Lung (tissue), 12 donors: ENCODE data around the gene GPR176. TPM values are rescaled to one million over a fixed set of nuclear protein-coding genes. Genes with fewer than 3 reads are reported as not detected.
A peak's percentile ranks its signal among the peaks of the same experiment; 100 is the strongest.

ENCODE experiments used
- ATAC-seq: fragments of 200-7000 bp; cut with Tn5 transposase; one replicate; pipeline ENCODE4 v1.9.1; 2020; ENCODE audit warnings: moderate number of reproducible peaks; ENCODE audit not compliant: insufficient read depth, low FRiP score
- DNase-seq, 3 donors: peaks; one replicate each; pipeline ENCODE4 v3.0.0-alpha.2; 2013 to 2017
- H3K27ac ChIP-seq, 2 donors: one replicate each; pipeline ENCODE4 v1.5.1; 2013; ENCODE audit warnings: mild to moderate bottlenecking in 2 of 2, moderate library complexity in 2 of 2, control low read depth in 1 of 2, inconsistent platforms in 1 of 2, low read depth in 1 of 2, low read length in 1 of 2
- H3K27me3 ChIP-seq, 3 donors: one replicate each; pipeline ENCODE4 v1.5.1; 2013; ENCODE audit warnings: low read length in 2 of 3; ENCODE audit not compliant: control insufficient read depth in 3 of 3, insufficient read depth in 3 of 3
- H3K36me3 ChIP-seq, 4 donors: one replicate each; pipeline ENCODE4 v1.5.1; 2013; ENCODE audit warnings: low read length in 4 of 4, mild to moderate bottlenecking in 1 of 4, moderate library complexity in 1 of 4; ENCODE audit not compliant: control insufficient read depth in 4 of 4, insufficient read depth in 4 of 4
- H3K4me1 ChIP-seq, 5 donors: one replicate each; pipeline ENCODE4 v1.5.1; 2013; ENCODE audit warnings: low read length in 5 of 5, mild to moderate bottlenecking in 2 of 5, moderate library complexity in 1 of 5; ENCODE audit not compliant: control insufficient read depth in 5 of 5, insufficient read depth in 5 of 5
- H3K4me3 ChIP-seq: one replicate; pipeline ENCODE4 v1.5.1; 2013; ENCODE audit warnings: mild to moderate bottlenecking, control low read depth, moderate library complexity
- H3K9ac ChIP-seq, 2 donors: one replicate each; pipeline ENCODE4 v1.5.1; 2013; ENCODE audit warnings: low read length in 2 of 2, control low read depth in 1 of 2; ENCODE audit not compliant: insufficient read depth in 1 of 2
- H3K9me3 ChIP-seq, 4 donors: one replicate each; pipeline ENCODE4 v1.5.1; 2013; ENCODE audit warnings: low read length in 3 of 4, mild to moderate bottlenecking in 1 of 4, moderate library complexity in 1 of 4; ENCODE audit not compliant: control insufficient read depth in 4 of 4, insufficient read depth in 3 of 4
- CTCF ChIP-seq: IDR thresholded peaks from 2 replicates; pipeline ENCODE4 v1.5.1; 2012; ENCODE audit warnings: mild to moderate bottlenecking; ENCODE audit errors: control extremely low read depth, extremely low read depth
- WGBS, 2 donors: extraction: QIAGEN DNeasy Blood & Tissue Kit; methylation state at CpG; one replicate each; pipeline ENCODE4 v1.1.7; 2013; 5-methylcytosine and 5-hydroxymethylcytosine counted together
- polyA plus RNA-seq, 2 donors: library from polyadenylated mRNA; stranded (reverse); fragments of 200-250 nt; gene quantifications; one replicate each; pipeline ENCODE4 v1.2.1, GENCODE V29; 2013
- total RNA-seq, 2 donors: library from RNA; depleted of rRNA in 1 of 2; stranded (reverse); fragments of >200 nt in 1 of 2; gene quantifications; one replicate each; pipeline ENCODE4 v1.2.1, GENCODE V29; 2014 to 2021
- donor health status: control.
- donor health status: control.
- donor health status: Bipolar disorder and iron deficiency.
- donor health status: healthy.
- donor health status: DM: yes; HTN: yes; CAD: no.

Gene GPR176
- total and polyA plus RNA-seq, 4 donors, result 1.7 to 9.0 (median 6.6) TPM

- no peak overlapping the region for H3K9ac ChIP-seq
- DNase-seq (peak in 1 of 3 donors; percentile 60), ATAC-seq (no peak)
- H3K27ac ChIP-seq, result no peak overlapping the region
- H3K27me3 ChIP-seq, result no peaks in the 10 kb centered on the region
- no peaks in the 10 kb centered on the region for H3K36me3 ChIP-seq
- H3K4me3 ChIP-seq, result no peak overlapping the region
- TF ChIP-seq CTCF, result no peak
- H3K9me3 ChIP-seq, result no peaks in the 10 kb centered on the region
- 73 to 93% methylated on average over 5 of the region's 5 CpGs for WGBS, 2 donors
- peaks cover 0 to 14% (median 0%) of the 10 kb centered on the region in 5 donors for H3K4me1 ChIP-seq
These were observed 127.8 kb downstream of the GPR176 start for GRCh38 chr15:39792025-39792843.

GRCh38 chr15:39789736-39790135 lies 130.3 kb downstream of the GPR176 start:
- Histone ChIP-seq H3K9ac (no peak overlapping the region), H3K36me3 (no peaks in the 10 kb centered on the region), H3K27ac (no peak overlapping the region), H3K4me1 (peaks cover 0 to 14% (median 5%) of the 10 kb centered on the region in 5 donors), H3K4me3 (no peak overlapping the region), H3K27me3 (no peaks in the 10 kb centered on the region), H3K9me3 (no peaks in the 10 kb centered on the region)
- no peak for ATAC-seq
- no peak for DNase-seq
- 30 to 67% methylated on average over 4 of the region's 4 CpGs for WGBS, 2 donors
- no peak for TF ChIP-seq CTCF

- H3K9ac ChIP-seq, result no peak overlapping the region
- H3K27ac ChIP-seq, result no peak overlapping the region
- no peaks in the 10 kb centered on the region for H3K27me3 ChIP-seq
- ATAC-seq (no peak), DNase-seq (no peak)
- 62 to 67% methylated on average over 3 of the region's 3 CpGs for WGBS, 2 donors
- no peaks in the 10 kb centered on the region for H3K9me3 ChIP-seq
- H3K4me3 ChIP-seq, result no peak overlapping the region
- H3K36me3 ChIP-seq, result no peaks in the 10 kb centered on the region
- H3K4me1 ChIP-seq, result peaks cover 0 to 14% (median 7%) of the 10 kb centered on the region in 5 donors
- no peak for TF ChIP-seq CTCF
These were observed 131.1 kb downstream of the GPR176 start for GRCh38 chr15:39788800-39789565.
